ENCODE results near the gene CRELD2.

DNA sequence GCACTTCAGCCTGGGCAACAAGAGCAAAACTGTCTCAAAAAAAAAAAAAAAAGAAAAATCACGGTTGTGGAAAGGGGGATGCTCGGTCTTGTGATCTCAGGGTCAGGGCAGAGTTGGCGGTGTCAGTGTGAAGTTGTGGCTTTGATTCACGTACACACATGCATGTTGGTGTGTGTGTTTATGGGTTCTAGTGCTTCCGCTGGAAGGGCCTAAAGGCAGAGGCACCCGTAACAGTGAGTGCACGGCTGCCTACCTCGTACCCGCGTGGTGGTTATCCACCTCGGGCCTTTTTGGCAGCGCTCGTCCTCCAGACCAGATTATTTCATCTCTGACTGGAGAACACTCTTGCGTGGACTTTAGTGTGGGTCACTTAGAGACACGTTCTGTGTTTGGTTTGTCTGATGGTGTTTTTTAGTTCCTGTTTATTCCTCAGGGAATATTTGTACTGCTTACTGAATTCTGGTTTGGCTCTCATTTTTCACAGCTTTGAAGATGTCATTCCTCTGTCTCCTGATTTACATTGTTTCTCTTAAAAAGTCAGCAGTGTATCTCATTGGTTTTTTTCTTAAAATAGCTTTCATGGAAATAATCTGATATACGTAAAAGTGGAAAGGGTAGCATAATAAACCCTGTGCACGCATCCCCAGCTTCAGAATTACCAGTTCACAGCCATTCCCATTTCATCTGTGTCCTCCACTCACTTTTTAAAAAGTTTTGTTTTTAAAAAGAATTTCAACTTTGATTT is 49.2 kb upstream of the CRELD2 start:
- TF ChIP-seq, protein P1, sequence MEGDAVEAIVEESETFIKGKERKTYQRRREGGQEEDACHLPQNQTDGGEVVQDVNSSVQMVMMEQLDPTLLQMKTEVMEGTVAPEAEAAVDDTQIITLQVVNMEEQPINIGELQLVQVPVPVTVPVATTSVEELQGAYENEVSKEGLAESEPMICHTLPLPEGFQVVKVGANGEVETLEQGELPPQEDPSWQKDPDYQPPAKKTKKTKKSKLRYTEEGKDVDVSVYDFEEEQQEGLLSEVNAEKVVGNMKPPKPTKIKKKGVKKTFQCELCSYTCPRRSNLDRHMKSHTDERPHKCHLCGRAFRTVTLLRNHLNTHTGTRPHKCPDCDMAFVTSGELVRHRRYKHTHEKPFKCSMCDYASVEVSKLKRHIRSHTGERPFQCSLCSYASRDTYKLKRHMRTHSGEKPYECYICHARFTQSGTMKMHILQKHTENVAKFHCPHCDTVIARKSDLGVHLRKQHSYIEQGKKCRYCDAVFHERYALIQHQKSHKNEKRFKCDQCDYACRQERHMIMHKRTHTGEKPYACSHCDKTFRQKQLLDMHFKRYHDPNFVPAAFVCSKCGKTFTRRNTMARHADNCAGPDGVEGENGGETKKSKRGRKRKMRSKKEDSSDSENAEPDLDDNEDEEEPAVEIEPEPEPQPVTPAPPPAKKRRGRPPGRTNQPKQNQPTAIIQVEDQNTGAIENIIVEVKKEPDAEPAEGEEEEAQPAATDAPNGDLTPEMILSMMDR (IDR thresholded peaks at IDR 0.05): no peak
- TF ChIP-seq POLR2A (IDR thresholded peaks at IDR 0.05): no peak
